Measurements from ENCODE around the gene TBC1D10B. TPM values are rescaled to one million over a fixed set of nuclear protein-coding genes. Genes with fewer than 3 reads are reported as not detected.

The TBC1D10B gene
- total RNA-seq, 1 experiment from 2014 or later: 49.2 TPM

DNA sequence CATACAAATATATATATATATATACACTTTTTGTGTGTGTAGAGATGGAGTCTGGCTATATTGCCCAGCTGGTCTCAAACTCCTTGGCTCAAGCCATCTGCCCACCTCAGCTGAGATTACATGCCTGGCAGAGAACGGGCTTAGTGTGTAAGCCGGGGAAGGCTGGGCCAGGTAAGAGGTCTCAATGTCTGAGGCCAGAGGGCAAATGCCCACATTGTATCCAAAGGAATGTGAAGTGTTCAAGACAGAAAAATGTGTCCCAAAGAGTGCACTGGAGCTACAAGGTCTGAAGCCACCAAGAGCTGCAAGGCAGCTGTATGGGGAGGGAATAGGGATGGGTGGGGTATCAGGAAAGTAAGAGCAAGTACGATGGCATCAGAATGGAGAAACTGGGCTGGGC is 24.0 kb downstream of the TBC1D10B start:
- Histone ChIP-seq H3K4me2 (ENCODE audit: low read length) (no peak overlapping the region), H3K79me2 (ENCODE audit: insufficient read depth, low read length) (no peaks in the 10 kb centered on the region), H4K20me1 (ENCODE audit: insufficient read depth) (no peaks in the 10 kb centered on the region), H3K27ac (ENCODE audit: low read depth, low read length) (no peak overlapping the region), H3K27me3 (ENCODE audit: insufficient read depth, low read length) (no peaks in the 10 kb centered on the region), H3K4me3 (replicated peaks in 1 of 2; ENCODE audit: low read depth in 1 of 2, low read length in 2 of 2) (no peak overlapping the region), H3K4me1 (ENCODE audit: control insufficient read depth in 1 of 2, insufficient read depth in 2 of 2, low read length in 2 of 2) (peaks cover under 1% of the 10 kb centered on the region in 2 experiments; a peak in 2 of 4 replicates), H3K9ac (ENCODE audit: low read length) (no peak overlapping the region), H3K36me3 (ENCODE audit: control insufficient read depth in 1 of 2, insufficient read depth in 2 of 2, low read length in 2 of 2) (peaks cover 0 to 12% of the 10 kb centered on the region in 2 experiments; a peak in 2 of 4 replicates), H3K9me3 (ENCODE audit: control insufficient read depth in 1 of 2, insufficient read depth in 1 of 2, low read depth in 1 of 2, low read length in 2 of 2) (no peaks in the 10 kb centered on the region), H3K9me2 (ENCODE audit: insufficient read depth) (no peaks in the 10 kb centered on the region), H2AFZ (ENCODE audit: low read depth, low read length, poor library complexity, severe bottlenecking) (no peak overlapping the region)
- intact Hi-C loops (cut with micrococcal nuclease): no loop called here
- ChIA-PET RAD21 (ENCODE audit: low non-redundant PET in 1 of 2, low total read pairs in 2 of 2, uncharacterized antibody in 2 of 2, unreplicated experiment in 2 of 2) (interaction anchor here in 1 of 2 experiments (0.6 kb wide), 1 partner anchor 61 kb away, joined by 3 read pairs; the partner anchor contains the start of gene ZNF771), CTCF (no interaction called here), POLR2A (no interaction called here)
- no peak for DNase-seq (ENCODE audit: low read depth, low spot score)
- TF ChIP-seq SRF (IDR thresholded peaks at IDR 0.05; ENCODE audit: low read depth) (no peak), ZBTB33 (IDR thresholded peaks at IDR 0.05; ENCODE audit: extremely low read depth, insufficient replicate concordance, low read length) (no peak), MAX (IDR thresholded peaks at IDR 0.05) (no peak), TCF7L2 (IDR thresholded peaks at IDR 0.05; ENCODE audit: borderline replicate concordance, extremely low read depth, insufficient read depth, insufficient read length) (no peak), CEBPB (IDR thresholded peaks at IDR 0.05; ENCODE audit: low read depth) (no peak), ZFX (IDR thresholded peaks at IDR 0.05) (no peak), RAD21 (IDR thresholded peaks at IDR 0.05; ENCODE audit: low read depth) (no peak), JUND (IDR thresholded peaks at IDR 0.05) (no peak), POLR2A (IDR thresholded peaks at IDR 0.05; ENCODE audit: borderline replicate concordance, extremely low read depth, insufficient read depth, insufficient read length) (no peak), FOSL1 (IDR thresholded peaks at IDR 0.05; ENCODE audit: low read depth) (no peak), POLR2AphosphoS5 (IDR thresholded peaks at IDR 0.05; ENCODE audit: low read depth, low read length) (no peak), SP1 (IDR thresholded peaks at IDR 0.05; ENCODE audit: low read depth) (no peak), ZNF274 (IDR thresholded peaks at IDR 0.05; ENCODE audit: low read depth, low read length) (no peak), YY1 (IDR thresholded peaks at IDR 0.05; ENCODE audit: extremely low read depth, insufficient replicate concordance, low read depth, low read length) (no peak), EZH2phosphoT487 (IDR thresholded peaks at IDR 0.05; ENCODE audit: borderline replicate concordance) (no peak)
- TF ChIP-seq, protein P1, sequence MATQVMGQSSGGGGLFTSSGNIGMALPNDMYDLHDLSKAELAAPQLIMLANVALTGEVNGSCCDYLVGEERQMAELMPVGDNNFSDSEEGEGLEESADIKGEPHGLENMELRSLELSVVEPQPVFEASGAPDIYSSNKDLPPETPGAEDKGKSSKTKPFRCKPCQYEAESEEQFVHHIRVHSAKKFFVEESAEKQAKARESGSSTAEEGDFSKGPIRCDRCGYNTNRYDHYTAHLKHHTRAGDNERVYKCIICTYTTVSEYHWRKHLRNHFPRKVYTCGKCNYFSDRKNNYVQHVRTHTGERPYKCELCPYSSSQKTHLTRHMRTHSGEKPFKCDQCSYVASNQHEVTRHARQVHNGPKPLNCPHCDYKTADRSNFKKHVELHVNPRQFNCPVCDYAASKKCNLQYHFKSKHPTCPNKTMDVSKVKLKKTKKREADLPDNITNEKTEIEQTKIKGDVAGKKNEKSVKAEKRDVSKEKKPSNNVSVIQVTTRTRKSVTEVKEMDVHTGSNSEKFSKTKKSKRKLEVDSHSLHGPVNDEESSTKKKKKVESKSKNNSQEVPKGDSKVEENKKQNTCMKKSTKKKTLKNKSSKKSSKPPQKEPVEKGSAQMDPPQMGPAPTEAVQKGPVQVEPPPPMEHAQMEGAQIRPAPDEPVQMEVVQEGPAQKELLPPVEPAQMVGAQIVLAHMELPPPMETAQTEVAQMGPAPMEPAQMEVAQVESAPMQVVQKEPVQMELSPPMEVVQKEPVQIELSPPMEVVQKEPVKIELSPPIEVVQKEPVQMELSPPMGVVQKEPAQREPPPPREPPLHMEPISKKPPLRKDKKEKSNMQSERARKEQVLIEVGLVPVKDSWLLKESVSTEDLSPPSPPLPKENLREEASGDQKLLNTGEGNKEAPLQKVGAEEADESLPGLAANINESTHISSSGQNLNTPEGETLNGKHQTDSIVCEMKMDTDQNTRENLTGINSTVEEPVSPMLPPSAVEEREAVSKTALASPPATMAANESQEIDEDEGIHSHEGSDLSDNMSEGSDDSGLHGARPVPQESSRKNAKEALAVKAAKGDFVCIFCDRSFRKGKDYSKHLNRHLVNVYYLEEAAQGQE (IDR thresholded peaks at IDR 0.05; ENCODE audit: low read depth): no peak
- TF ChIP-seq, protein P2, sequence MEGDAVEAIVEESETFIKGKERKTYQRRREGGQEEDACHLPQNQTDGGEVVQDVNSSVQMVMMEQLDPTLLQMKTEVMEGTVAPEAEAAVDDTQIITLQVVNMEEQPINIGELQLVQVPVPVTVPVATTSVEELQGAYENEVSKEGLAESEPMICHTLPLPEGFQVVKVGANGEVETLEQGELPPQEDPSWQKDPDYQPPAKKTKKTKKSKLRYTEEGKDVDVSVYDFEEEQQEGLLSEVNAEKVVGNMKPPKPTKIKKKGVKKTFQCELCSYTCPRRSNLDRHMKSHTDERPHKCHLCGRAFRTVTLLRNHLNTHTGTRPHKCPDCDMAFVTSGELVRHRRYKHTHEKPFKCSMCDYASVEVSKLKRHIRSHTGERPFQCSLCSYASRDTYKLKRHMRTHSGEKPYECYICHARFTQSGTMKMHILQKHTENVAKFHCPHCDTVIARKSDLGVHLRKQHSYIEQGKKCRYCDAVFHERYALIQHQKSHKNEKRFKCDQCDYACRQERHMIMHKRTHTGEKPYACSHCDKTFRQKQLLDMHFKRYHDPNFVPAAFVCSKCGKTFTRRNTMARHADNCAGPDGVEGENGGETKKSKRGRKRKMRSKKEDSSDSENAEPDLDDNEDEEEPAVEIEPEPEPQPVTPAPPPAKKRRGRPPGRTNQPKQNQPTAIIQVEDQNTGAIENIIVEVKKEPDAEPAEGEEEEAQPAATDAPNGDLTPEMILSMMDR (IDR thresholded peaks at IDR 0.05 in 2 of 3, conservative IDR thresholded peaks at IDR 0.05 in 1 of 3; ENCODE audit: borderline replicate concordance in 1 of 3, insufficient read depth in 1 of 3, low read depth in 2 of 3, low read length in 2 of 3): no peak
- no peak for ATAC-seq
- no TSS peak for BruUV-seq (replicated peaks)
